H9 (cell line): Measurements from ENCODE around the gene ENC1. TPM values are rescaled to one million over a fixed set of nuclear protein-coding genes. Genes with fewer than 3 reads are reported as not detected.

Experiments
- DNase-seq: peaks from one replicate; pipeline ENCODE4 v3.0.0-alpha.2; 2017
- H2AFZ ChIP-seq: one replicate; pipeline ENCODE4 v1.6.1; 2013; ENCODE audit warnings: mild to moderate bottlenecking, low read length, control low read depth, moderate library complexity
- H2AK5ac ChIP-seq: 2 replicates; pipeline ENCODE4 v1.6.1; 2013; ENCODE audit warnings: low read length, control low read depth, mixed read lengths; ENCODE audit not compliant: insufficient read length
- H2BK120ac ChIP-seq: one replicate; pipeline ENCODE4 v1.6.1; 2013; ENCODE audit warnings: low read depth, mild to moderate bottlenecking, low read length, control low read depth, inconsistent platforms; ENCODE audit not compliant: poor library complexity, severe bottlenecking
- H2BK12ac ChIP-seq: 2 replicates; pipeline ENCODE4 v1.6.1; 2013; ENCODE audit warnings: low read length, control low read depth, mixed read lengths, low read depth; ENCODE audit not compliant: insufficient read length
- H2BK15ac ChIP-seq: 2 replicates; pipeline ENCODE4 v1.6.1; 2013; ENCODE audit warnings: low read depth, low read length, control low read depth
- H2BK20ac ChIP-seq: one replicate; pipeline ENCODE4 v1.6.1; 2013; ENCODE audit warnings: low read depth, mild to moderate bottlenecking, low read length, control low read depth, inconsistent platforms; ENCODE audit not compliant: poor library complexity, severe bottlenecking
- H2BK5ac ChIP-seq: 2 replicates; pipeline ENCODE4 v1.6.1; 2013; ENCODE audit warnings: low read length, control low read depth, mixed read lengths; ENCODE audit not compliant: insufficient read length
- H3K14ac ChIP-seq: 2 replicates; pipeline ENCODE4 v1.6.1; 2013; ENCODE audit warnings: low read length, control low read depth; ENCODE audit not compliant: insufficient read depth
- H3K18ac ChIP-seq: 2 replicates; pipeline ENCODE4 v1.6.1; 2013; ENCODE audit warnings: low read depth, mild to moderate bottlenecking, mixed read lengths, low read length, control low read depth; ENCODE audit not compliant: insufficient read length
- H3K23ac ChIP-seq: 2 replicates; pipeline ENCODE4 v1.6.1; 2013; ENCODE audit warnings: low read length, control low read depth, mixed read lengths, low read depth; ENCODE audit not compliant: insufficient read length
- H3K23me2 ChIP-seq: 2 replicates; pipeline ENCODE4 v1.6.1; 2013; ENCODE audit warnings: low read depth, mild to moderate bottlenecking, mixed read lengths, low read length, control low read depth; ENCODE audit not compliant: insufficient read length, poor library complexity, severe bottlenecking
- H3K27ac ChIP-seq: 2 replicates; pipeline ENCODE4 v1.5.1; 2013; ENCODE audit warnings: low read length, control low read depth, mixed read lengths, low read depth; ENCODE audit not compliant: insufficient read length
- H3K27me3 ChIP-seq: 2 replicates; pipeline ENCODE4 v1.6.1; 2013; ENCODE audit warnings: low read length, control low read depth, inconsistent platforms; ENCODE audit not compliant: insufficient read depth
- H3K4ac ChIP-seq: 2 replicates; pipeline ENCODE4 v1.6.1; 2013; ENCODE audit warnings: low read depth, mild to moderate bottlenecking, control low read depth, inconsistent platforms, low read length, moderate library complexity
- H3K4me1 ChIP-seq: 2 replicates; pipeline ENCODE4 v1.6.1; 2013; ENCODE audit warnings: low read length, control low read depth, inconsistent platforms; ENCODE audit not compliant: insufficient read depth
- H3K4me2 ChIP-seq: 2 replicates; pipeline ENCODE4 v1.6.1; 2013; ENCODE audit warnings: low read length, control low read depth, mixed read lengths; ENCODE audit not compliant: insufficient read length, insufficient read depth
- H3K56ac ChIP-seq: 2 replicates; pipeline ENCODE4 v1.6.1; 2013; ENCODE audit warnings: low read depth, mild to moderate bottlenecking, mixed read lengths, low read length, control low read depth; ENCODE audit not compliant: insufficient read length
- H3K79me1 ChIP-seq: 2 replicates; pipeline ENCODE4 v1.6.1; 2013; ENCODE audit warnings: low read depth, mild to moderate bottlenecking, moderate library complexity, low read length, control low read depth, inconsistent platforms; ENCODE audit not compliant: insufficient read depth, poor library complexity, severe bottlenecking
- H3K79me2 ChIP-seq: 2 replicates; pipeline ENCODE4 v1.6.1; 2013; ENCODE audit warnings: low read length, control low read depth, inconsistent platforms; ENCODE audit not compliant: insufficient read depth
- H3K9ac ChIP-seq: 2 replicates; pipeline ENCODE4 v1.6.1; 2013; ENCODE audit warnings: low read length, control low read depth, mixed read lengths; ENCODE audit not compliant: insufficient read length; ENCODE audit errors: extremely low read depth
- H3K9me3 ChIP-seq: one replicate; pipeline ENCODE4 v1.6.1; 2013; ENCODE audit warnings: low read depth, low read length, inconsistent platforms; ENCODE audit not compliant: control insufficient read depth
- H3T11ph ChIP-seq: one replicate; pipeline ENCODE4 v1.6.1; 2013; ENCODE audit warnings: mild to moderate bottlenecking, low read length, control low read depth, inconsistent platforms
- H4K20me1 ChIP-seq: one replicate; pipeline ENCODE4 v1.6.1; 2013; ENCODE audit not compliant: control insufficient read depth, insufficient read length, insufficient read depth
- H4K5ac ChIP-seq: 2 replicates; pipeline ENCODE4 v1.6.1; 2013; ENCODE audit warnings: low read depth, mild to moderate bottlenecking, mixed read lengths, low read length, control low read depth; ENCODE audit not compliant: insufficient read length
- H4K8ac ChIP-seq: replicated peaks from 2 replicates; pipeline ENCODE4 v1.6.1; 2013; ENCODE audit warnings: low read length, control low read depth, mixed read lengths, low read depth; ENCODE audit not compliant: insufficient read length
- H4K91ac ChIP-seq: 2 replicates; pipeline ENCODE4 v1.6.1; 2013; ENCODE audit warnings: low read depth, mild to moderate bottlenecking, moderate library complexity, mixed read lengths, low read length, control low read depth; ENCODE audit not compliant: insufficient read length
- H3K27ac Mint-ChIP-seq, 3 experiments: 2 replicates in 2 of 3; 3 replicates in 1 of 3; pipeline ENCODE4 v1.8.0; 2020 to 2021; ENCODE audit warnings: mixed read lengths in 3 of 3, mild to moderate bottlenecking in 1 of 3, moderate library complexity in 1 of 3
- H3K27me3 Mint-ChIP-seq: 2 replicates; pipeline ENCODE4 v1.8.0; 2021; ENCODE audit warnings: low read depth, mild to moderate bottlenecking, moderate library complexity, mixed read lengths
- H3K36me3 Mint-ChIP-seq, 3 experiments: 2 replicates in 2 of 3; 3 replicates in 1 of 3; pipeline ENCODE4 v1.8.0; 2020 to 2021; ENCODE audit warnings: low read depth in 3 of 3, mixed read lengths in 3 of 3; ENCODE audit not compliant: insufficient read depth in 1 of 3
- H3K4me1 Mint-ChIP-seq, 2 experiments: 2 replicates each; pipeline ENCODE4 v1.8.0; 2020; ENCODE audit warnings: mixed read lengths in 2 of 2
- H3K4me3 Mint-ChIP-seq, 2 experiments: 2 replicates in 1 of 2; 3 replicates in 1 of 2; pipeline ENCODE4 v1.8.0; 2020 to 2021; ENCODE audit warnings: mild to moderate bottlenecking in 2 of 2, mixed read lengths in 2 of 2, moderate library complexity in 1 of 2
- H3K9me3 Mint-ChIP-seq, 2 experiments: 2 replicates in 1 of 2; 3 replicates in 1 of 2; pipeline ENCODE4 v1.8.0; 2020; ENCODE audit warnings: mild to moderate bottlenecking in 2 of 2, mixed read lengths in 2 of 2, moderate library complexity in 1 of 2
- WGBS: extraction: QIAGEN DNeasy Blood & Tissue Kit; methylation state at CpG from one replicate; pipeline ENCODE4 v1.1.7; 2013; ENCODE audit warnings: missing lambda C conversion rate, low lambda C conversion rate, mixed read lengths; ENCODE audit not compliant: insufficient read length; ENCODE audit errors: extremely low coverage; 5-methylcytosine and 5-hydroxymethylcytosine counted together
- total RNA-seq: library from RNA; stranded (reverse); gene quantifications from 2 replicates; pipeline ENCODE4 v1.2.1, GENCODE V29; 2021
- TF ChIP-seq, protein P1 (sequence below): fragments of 200-600 bp; sonication (generic); conservative IDR thresholded peaks from 3 replicates; pipeline ENCODE4 v1.8.0; 2021; ENCODE audit warnings: antibody characterized with exemption, mild to moderate bottlenecking

ENC1 gene
- total RNA-seq, 1 experiment from 2014 or later = 14.4 TPM

DNA sequence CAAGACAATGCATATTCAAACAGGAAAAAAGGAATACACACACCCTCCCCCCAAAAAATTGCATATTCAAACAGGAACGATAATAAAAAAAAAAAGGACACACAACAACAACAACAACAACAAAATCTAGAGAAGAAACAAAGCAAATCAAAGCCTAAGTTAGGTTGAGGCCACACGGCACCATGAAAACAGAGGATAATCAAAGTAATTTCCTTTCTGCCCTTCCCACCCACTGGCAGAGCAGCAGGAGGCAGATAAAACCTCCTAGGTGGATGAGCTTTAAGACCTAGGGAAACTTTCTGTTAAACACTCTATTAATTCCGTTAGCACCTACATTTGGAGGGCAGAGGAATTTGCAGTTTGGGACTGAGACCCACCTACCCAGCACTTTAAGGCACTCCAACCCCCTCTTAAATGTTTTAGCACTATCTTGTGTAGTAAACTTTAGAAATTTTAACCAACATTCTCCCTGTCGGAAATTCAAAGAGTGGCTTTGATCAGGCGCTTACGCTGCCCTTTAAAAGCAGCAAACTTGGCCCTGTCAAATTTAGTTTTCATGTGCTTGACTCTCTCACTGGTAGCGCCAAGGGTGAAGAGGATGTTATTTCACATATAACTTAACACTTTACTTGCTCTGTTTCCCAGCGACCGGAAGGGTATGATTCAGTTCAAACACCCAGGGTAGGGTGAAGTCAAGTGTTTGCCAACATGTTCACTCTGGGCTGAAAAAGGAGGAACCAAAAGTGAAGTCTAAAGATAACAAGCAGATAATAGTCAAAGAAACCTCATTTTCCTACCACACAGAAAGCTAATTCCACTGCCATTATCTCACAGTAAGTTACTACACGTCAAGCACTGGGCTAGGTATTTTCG is 9.2 kb downstream of the ENC1 start:
- no peak overlapping the region for H3K23ac ChIP-seq
- H4K8ac ChIP-seq = no peak overlapping the region
- no peak overlapping the region for H3K56ac ChIP-seq
- H3K23me2 ChIP-seq = no peaks in the 10 kb centered on the region
- H3K4me1 Mint-ChIP-seq = peaks cover 47 to 49% of the 10 kb centered on the region in 2 experiments
- H3K27me3 Mint-ChIP-seq = peaks cover 5% of the 10 kb centered on the region
- H3K18ac ChIP-seq = no peak overlapping the region
- H3K27ac ChIP-seq = no peak overlapping the region
- TF ChIP-seq, protein P1, sequence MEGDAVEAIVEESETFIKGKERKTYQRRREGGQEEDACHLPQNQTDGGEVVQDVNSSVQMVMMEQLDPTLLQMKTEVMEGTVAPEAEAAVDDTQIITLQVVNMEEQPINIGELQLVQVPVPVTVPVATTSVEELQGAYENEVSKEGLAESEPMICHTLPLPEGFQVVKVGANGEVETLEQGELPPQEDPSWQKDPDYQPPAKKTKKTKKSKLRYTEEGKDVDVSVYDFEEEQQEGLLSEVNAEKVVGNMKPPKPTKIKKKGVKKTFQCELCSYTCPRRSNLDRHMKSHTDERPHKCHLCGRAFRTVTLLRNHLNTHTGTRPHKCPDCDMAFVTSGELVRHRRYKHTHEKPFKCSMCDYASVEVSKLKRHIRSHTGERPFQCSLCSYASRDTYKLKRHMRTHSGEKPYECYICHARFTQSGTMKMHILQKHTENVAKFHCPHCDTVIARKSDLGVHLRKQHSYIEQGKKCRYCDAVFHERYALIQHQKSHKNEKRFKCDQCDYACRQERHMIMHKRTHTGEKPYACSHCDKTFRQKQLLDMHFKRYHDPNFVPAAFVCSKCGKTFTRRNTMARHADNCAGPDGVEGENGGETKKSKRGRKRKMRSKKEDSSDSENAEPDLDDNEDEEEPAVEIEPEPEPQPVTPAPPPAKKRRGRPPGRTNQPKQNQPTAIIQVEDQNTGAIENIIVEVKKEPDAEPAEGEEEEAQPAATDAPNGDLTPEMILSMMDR = no peak
- H3K9me3 Mint-ChIP-seq = no peaks in the 10 kb centered on the region
- no peak overlapping the region for H2BK20ac ChIP-seq
- no peak for DNase-seq
- H2BK5ac ChIP-seq = no peak overlapping the region
- no peak overlapping the region for H3K4ac ChIP-seq
- no peaks in the 10 kb centered on the region for H3K9me3 ChIP-seq
- no peaks in the 10 kb centered on the region for H4K20me1 ChIP-seq
- H2AK5ac ChIP-seq = no peak overlapping the region
- H2BK15ac ChIP-seq = no peak overlapping the region
- H3K4me2 ChIP-seq = no peak overlapping the region
- H3K27me3 ChIP-seq = no peaks in the 10 kb centered on the region
- H3K79me1 ChIP-seq = no peaks in the 10 kb centered on the region
- H3K14ac ChIP-seq = no peak overlapping the region
- no peak overlapping the region for H4K5ac ChIP-seq
- H3K27ac Mint-ChIP-seq = 0 out of 7 replicates have a peak overlapping the region, but pooled peaks of 1 of the 3 experiments have one; percentile 27
- no peak overlapping the region for H2BK12ac ChIP-seq
- H4K91ac ChIP-seq = no peak overlapping the region
- peaks cover 3% of the 10 kb centered on the region; the same call in 1 of the 2 replicates for H3K79me2 ChIP-seq
- no CpG with 5 or more reads among the region's 11 CpGs for WGBS
- H3K4me3 Mint-ChIP-seq = peak overlapping the region in 1 of 2 experiments; percentile 57; a peak in 3 of 5 replicates
- H3K9ac ChIP-seq = no peak overlapping the region
- H3K36me3 Mint-ChIP-seq = peaks cover 18 to 36% (median 28%) of the 10 kb centered on the region in 3 experiments; a peak in 6 of 7 replicates
- peaks cover 12% of the 10 kb centered on the region for H3K4me1 ChIP-seq
- no peak overlapping the region for H2AFZ ChIP-seq
- H3T11ph ChIP-seq = no peak overlapping the region
- no peak overlapping the region for H2BK120ac ChIP-seq
